NCI-H2171 treated with DMSO at 0.1 percent for 48 hours (cell line): ENCODE measurements around the gene FEM1B.
"Not testable (repeated sequence)": the region's sequence is repeated elsewhere in the genome, so short reads cannot be mapped to it uniquely, and the experiment has no call there.

Experiments
- DNase-seq: peaks from one replicate; lab custom pipeline; 2025; lab: John Stamatoyannopoulos, UW

Gene FEM1B

DNA sequence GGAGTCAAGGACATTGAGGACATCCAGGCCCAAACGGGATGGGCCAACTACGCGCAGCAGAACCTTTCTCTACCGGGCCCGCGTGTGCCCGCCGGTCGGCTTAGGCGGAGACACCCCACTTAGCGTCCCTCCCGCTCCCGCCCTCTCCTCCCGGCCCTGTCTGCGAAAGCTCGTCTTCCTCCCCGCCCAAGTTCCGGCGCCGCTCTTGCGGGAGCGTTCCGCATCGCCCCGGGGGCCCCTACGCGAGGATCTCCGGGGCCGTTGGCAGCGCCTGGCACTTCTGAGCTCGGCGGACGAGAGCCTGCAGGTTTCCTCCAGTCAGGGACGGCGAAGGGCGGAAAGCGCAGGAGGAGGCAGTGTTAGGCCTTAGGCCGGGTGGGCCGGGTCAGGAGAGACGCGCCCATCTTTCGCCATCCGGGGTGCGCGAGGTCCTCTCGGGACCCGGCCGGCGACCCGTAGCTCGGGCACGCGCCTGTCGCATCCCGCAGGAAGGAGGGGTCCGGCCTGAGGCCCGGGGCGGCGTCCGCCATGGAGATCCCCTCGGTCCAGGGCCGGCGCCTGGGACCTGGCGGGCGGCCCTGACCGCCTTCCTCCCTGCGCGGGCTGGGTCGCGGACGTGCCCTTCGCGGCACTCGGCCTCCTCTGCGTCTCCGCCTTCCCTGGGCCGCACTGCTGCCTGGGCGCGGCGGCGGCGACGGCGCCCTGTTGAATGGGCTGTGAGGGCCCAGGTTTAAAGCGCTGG lies at the start of gene FEM1B:
TSS of gene FEM1B (plus strand) at position 143 of the 742 bp plus-strand sequence. CDS start 673 bp downstream, outside the sequence.
- DNase-seq: peak; percentile 92

DNA sequence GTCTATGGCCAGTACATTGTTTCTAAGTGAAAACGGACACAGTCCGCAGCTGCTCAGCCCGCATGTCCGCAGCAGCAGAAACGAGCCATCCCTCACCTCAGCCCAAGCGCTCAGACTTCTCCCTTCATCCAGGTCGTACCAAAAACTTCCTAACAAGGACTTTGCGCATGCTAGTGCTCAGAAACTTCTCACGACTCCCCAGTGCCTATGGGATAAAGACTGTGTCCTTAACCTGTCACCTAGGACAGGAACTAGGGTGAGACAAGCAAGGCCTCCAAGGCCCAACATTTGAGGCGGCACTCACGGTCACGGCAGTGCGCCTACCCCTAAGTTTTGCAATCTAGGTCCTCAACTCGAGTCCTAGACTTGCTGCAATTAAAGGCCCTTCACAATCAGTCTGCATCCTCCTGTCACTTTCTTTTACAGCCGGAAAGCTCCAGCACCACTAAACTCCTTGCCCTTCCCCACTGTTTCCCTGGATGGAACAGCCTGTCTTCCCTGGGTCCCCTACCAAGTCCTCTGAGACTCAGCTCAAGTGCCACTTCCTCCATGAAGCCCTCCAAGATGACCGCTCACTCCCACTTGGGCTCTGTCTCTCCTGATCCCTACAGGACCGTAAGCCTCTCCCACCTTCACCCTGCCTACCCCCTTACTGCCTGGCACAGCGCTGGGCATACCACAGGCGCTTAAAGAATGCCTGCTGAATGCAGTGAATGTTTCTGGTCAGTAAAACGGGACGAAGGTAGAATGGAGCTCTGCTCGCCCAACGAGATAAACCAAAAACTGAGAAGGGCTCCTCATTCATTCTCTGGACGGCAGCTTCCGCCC lies 49.2 kb upstream of the FEM1B start:
- DNase-seq: peak; percentile 14

GRCh38 chr15:68228971-68229385 lies 48.6 kb upstream of the FEM1B start:
- DNase-seq: peak; percentile 44

- DNase-seq: peak; percentile 86
Measured at GRCh38 chr15:68229386-68230156, 48.0 kb upstream of the FEM1B start, which contains the start of gene CLN6. TSS of gene CLN6 (minus strand) at chr15:68229728. CDS start at chr15:68229584, 144 bp downstream.

- DNase-seq: peak; percentile 49
Measured at GRCh38 chr15:68230157-68231100, 47.1 kb upstream of the FEM1B start.

DNA sequence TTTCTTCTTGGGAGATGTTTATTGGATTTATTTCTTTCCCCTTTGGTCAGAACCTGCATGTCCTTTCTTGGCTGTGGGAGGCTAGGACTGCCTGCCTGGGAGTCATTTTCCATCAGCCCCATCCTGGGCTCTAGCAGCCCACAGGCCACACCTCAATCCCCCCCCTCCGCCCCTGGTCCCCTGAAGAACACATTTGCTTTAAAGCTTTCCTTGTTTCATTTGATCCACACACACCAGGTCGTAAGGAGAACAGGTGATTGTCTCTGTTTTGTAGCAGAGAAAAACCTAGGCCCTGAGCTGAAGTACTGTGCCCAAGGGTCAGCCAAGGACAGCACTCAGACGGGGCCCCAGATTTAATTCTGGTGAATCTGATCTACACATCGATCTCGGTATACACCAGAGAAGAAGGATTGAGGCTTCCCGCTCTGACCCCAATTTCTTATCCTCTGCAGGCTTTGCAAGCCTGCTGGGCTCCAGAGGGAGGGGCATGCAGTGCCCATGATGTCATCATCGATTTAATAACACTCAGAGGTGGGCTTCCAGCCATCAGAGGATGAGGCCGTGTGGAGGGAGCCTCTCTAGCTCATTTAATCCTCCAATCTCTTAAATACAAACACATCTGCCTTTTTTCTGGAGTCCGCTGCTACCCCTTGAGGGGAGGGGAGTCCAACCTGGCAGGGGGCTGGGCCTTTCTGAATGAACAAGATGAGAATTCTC lies 46.3 kb upstream of the FEM1B start:
- no peak for DNase-seq

DNA sequence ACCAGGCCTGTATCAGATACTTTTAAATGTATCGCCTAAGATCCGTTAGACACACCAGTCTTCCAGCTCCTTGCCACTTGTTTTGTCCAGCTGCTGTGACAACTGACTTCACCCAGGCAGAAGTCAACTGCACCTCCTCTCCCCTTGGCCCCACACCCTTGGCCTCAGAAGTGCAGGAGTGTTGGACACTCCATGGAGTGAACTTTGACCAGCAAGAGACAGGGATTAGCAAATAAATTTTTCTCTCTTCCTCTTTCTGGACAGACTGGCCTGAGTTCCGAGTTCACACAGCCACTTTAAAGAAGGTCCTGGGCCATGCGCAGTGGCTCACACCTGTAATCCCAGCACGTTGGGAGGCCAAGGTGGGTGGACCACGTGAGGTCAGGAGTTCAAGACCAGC lies 45.1 kb upstream of the FEM1B start:
- no peak for DNase-seq

DNA sequence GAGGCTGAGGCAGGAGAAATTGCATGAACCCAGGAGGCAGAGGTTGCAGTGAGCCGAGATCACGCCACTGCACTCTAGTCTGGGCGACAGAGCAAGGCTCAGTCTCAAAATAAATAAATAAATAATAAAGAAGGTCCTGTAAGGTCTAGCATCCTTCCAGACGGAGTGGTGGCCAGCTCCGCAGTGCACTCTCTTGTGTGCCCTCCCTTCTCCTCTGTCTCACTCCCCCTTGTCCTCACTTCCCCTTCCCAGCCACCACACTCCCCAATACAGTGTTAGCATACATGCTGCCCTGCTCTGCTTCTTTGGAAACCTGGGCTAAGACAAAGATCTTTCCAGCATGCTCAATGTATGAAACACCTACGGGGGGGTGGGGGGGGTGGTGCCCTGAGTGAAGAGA lies 44.6 kb upstream of the FEM1B start:
- no peak for DNase-seq

- DNase-seq: no peak
Measured at GRCh38 chr15:68234060-68234459, 43.5 kb upstream of the FEM1B start.

- DNase-seq: not testable (repeated sequence)
Measured at GRCh38 chr15:68234520-68234919, 43.0 kb upstream of the FEM1B start.

DNA sequence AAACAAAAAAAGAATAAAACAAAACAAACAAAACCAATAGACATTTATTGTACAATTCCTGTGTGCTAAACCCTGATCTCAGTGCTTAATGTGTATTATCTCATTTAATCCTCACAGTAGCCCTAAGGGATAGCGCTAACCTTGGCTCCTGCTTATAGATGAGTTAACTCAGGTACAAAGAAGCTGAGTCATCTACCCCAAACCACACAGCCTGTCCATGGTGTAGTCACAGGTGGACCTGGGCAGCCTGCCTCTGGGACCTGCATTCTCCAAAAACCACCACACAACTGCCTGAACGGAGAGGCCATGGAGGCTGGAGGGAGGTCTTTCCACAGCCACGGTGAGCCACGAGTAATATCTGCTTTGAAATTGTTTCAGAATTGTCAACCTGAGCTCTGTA lies 42.5 kb upstream of the FEM1B start:
- DNase-seq: no peak

GRCh38 chr15:68239025-68239424 lies 38.5 kb upstream of the FEM1B start:
- DNase-seq: no peak

- no peak for DNase-seq
Measured at GRCh38 chr15:68241088-68241935, 36.2 kb upstream of the FEM1B start.

GRCh38 chr15:68244235-68244634 lies 33.3 kb upstream of the FEM1B start:
- no peak for DNase-seq

- DNase-seq: no peak
Measured at GRCh38 chr15:68249058-68249713, 28.4 kb upstream of the FEM1B start.

GRCh38 chr15:68252925-68253534 lies 24.5 kb upstream of the FEM1B start:
- peak; percentile 84 for DNase-seq

DNA sequence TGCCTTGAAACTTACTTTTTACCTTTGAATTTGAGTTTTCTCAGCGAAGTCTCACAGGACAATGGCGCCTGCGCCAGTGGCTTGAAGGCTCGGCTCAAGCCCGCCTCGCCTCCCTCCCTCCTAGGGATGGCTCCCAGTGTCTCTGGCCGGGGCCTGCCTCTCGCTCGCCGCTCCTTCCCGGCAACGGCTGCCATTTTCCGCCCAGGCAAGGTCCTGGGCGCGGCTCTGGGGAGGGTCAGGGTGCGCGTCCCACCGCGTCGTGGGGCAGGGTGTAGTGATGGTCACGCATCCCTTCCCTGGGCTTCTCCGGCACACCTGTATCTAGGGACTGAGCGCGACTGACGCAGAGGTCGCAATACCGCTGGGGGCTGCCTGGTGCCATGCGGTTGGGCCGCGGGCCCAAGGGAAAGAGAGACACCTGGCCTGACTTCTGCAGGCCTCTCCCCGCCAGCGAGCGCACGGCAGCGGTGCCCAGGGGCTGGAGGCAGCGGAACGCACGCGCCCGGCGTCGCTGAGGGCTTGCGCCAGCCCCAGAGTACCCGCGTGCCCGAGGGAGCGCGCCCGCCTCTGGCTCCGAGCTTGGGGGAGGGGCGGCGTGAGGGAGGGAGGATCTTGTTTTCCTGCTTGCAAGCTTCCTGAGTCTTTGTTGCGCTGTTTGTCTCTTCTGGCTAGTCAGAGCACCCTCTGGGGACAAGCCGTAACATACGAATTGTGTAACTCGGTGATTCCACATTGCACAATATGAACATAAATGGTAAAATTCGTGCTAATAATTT lies 20.7 kb upstream of the FEM1B start:
- DNase-seq: no peak

DNA sequence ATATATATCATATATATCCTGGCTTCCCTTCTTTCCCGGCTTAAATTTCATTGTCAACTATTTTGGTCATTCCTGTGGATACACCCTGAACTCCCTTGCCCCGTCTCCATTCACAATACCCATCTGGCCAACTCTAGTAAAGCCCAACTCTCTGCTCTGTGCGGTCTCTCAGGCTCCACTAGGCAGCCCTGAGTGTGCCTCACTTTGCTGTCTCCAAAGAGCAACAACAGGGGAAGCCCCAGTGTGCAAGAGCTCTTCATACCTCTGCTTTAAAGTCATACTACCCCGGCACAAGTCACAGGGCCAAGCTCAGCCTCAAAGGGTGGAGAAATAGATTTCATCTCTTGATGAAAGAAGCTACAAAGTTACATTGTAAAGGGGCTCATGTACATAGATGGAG lies 18.9 kb upstream of the FEM1B start:
- DNase-seq: no peak
